H9 (cell line): ENCODE results near the gene PCCA. TPM values are rescaled to one million over a fixed set of nuclear protein-coding genes. Genes with fewer than 3 reads are reported as not detected.

Source experiments
- DNase-seq: peaks from one replicate; pipeline ENCODE4 v3.0.0-alpha.2; 2017
- H2AFZ ChIP-seq: one replicate; pipeline ENCODE4 v1.6.1; 2013; ENCODE audit warnings: mild to moderate bottlenecking, low read length, control low read depth, moderate library complexity
- H2AK5ac ChIP-seq: 2 replicates; pipeline ENCODE4 v1.6.1; 2013; ENCODE audit warnings: low read length, control low read depth, mixed read lengths; ENCODE audit not compliant: insufficient read length
- H2BK120ac ChIP-seq: one replicate; pipeline ENCODE4 v1.6.1; 2013; ENCODE audit warnings: low read depth, mild to moderate bottlenecking, low read length, control low read depth, inconsistent platforms; ENCODE audit not compliant: poor library complexity, severe bottlenecking
- H2BK12ac ChIP-seq: 2 replicates; pipeline ENCODE4 v1.6.1; 2013; ENCODE audit warnings: low read length, control low read depth, mixed read lengths, low read depth; ENCODE audit not compliant: insufficient read length
- H2BK15ac ChIP-seq: 2 replicates; pipeline ENCODE4 v1.6.1; 2013; ENCODE audit warnings: low read depth, low read length, control low read depth
- H2BK20ac ChIP-seq: one replicate; pipeline ENCODE4 v1.6.1; 2013; ENCODE audit warnings: low read depth, mild to moderate bottlenecking, low read length, control low read depth, inconsistent platforms; ENCODE audit not compliant: poor library complexity, severe bottlenecking
- H2BK5ac ChIP-seq: 2 replicates; pipeline ENCODE4 v1.6.1; 2013; ENCODE audit warnings: low read length, control low read depth, mixed read lengths; ENCODE audit not compliant: insufficient read length
- H3K14ac ChIP-seq: 2 replicates; pipeline ENCODE4 v1.6.1; 2013; ENCODE audit warnings: low read length, control low read depth; ENCODE audit not compliant: insufficient read depth
- H3K18ac ChIP-seq: 2 replicates; pipeline ENCODE4 v1.6.1; 2013; ENCODE audit warnings: low read depth, mild to moderate bottlenecking, mixed read lengths, low read length, control low read depth; ENCODE audit not compliant: insufficient read length
- H3K23ac ChIP-seq: 2 replicates; pipeline ENCODE4 v1.6.1; 2013; ENCODE audit warnings: low read length, control low read depth, mixed read lengths, low read depth; ENCODE audit not compliant: insufficient read length
- H3K23me2 ChIP-seq: 2 replicates; pipeline ENCODE4 v1.6.1; 2013; ENCODE audit warnings: low read depth, mild to moderate bottlenecking, mixed read lengths, low read length, control low read depth; ENCODE audit not compliant: insufficient read length, poor library complexity, severe bottlenecking
- H3K27ac ChIP-seq: 2 replicates; pipeline ENCODE4 v1.5.1; 2013; ENCODE audit warnings: low read length, control low read depth, mixed read lengths, low read depth; ENCODE audit not compliant: insufficient read length
- H3K27me3 ChIP-seq: 2 replicates; pipeline ENCODE4 v1.6.1; 2013; ENCODE audit warnings: low read length, control low read depth, inconsistent platforms; ENCODE audit not compliant: insufficient read depth
- H3K4ac ChIP-seq: 2 replicates; pipeline ENCODE4 v1.6.1; 2013; ENCODE audit warnings: low read depth, mild to moderate bottlenecking, control low read depth, inconsistent platforms, low read length, moderate library complexity
- H3K4me1 ChIP-seq: 2 replicates; pipeline ENCODE4 v1.6.1; 2013; ENCODE audit warnings: low read length, control low read depth, inconsistent platforms; ENCODE audit not compliant: insufficient read depth
- H3K4me2 ChIP-seq: 2 replicates; pipeline ENCODE4 v1.6.1; 2013; ENCODE audit warnings: low read length, control low read depth, mixed read lengths; ENCODE audit not compliant: insufficient read length, insufficient read depth
- H3K56ac ChIP-seq: 2 replicates; pipeline ENCODE4 v1.6.1; 2013; ENCODE audit warnings: low read depth, mild to moderate bottlenecking, mixed read lengths, low read length, control low read depth; ENCODE audit not compliant: insufficient read length
- H3K79me1 ChIP-seq: 2 replicates; pipeline ENCODE4 v1.6.1; 2013; ENCODE audit warnings: low read depth, mild to moderate bottlenecking, moderate library complexity, low read length, control low read depth, inconsistent platforms; ENCODE audit not compliant: insufficient read depth, poor library complexity, severe bottlenecking
- H3K79me2 ChIP-seq: 2 replicates; pipeline ENCODE4 v1.6.1; 2013; ENCODE audit warnings: low read length, control low read depth, inconsistent platforms; ENCODE audit not compliant: insufficient read depth
- H3K9ac ChIP-seq: 2 replicates; pipeline ENCODE4 v1.6.1; 2013; ENCODE audit warnings: low read length, control low read depth, mixed read lengths; ENCODE audit not compliant: insufficient read length; ENCODE audit errors: extremely low read depth
- H3K9me3 ChIP-seq: one replicate; pipeline ENCODE4 v1.6.1; 2013; ENCODE audit warnings: low read depth, low read length, inconsistent platforms; ENCODE audit not compliant: control insufficient read depth
- H3T11ph ChIP-seq: one replicate; pipeline ENCODE4 v1.6.1; 2013; ENCODE audit warnings: mild to moderate bottlenecking, low read length, control low read depth, inconsistent platforms
- H4K20me1 ChIP-seq: one replicate; pipeline ENCODE4 v1.6.1; 2013; ENCODE audit not compliant: control insufficient read depth, insufficient read length, insufficient read depth
- H4K5ac ChIP-seq: 2 replicates; pipeline ENCODE4 v1.6.1; 2013; ENCODE audit warnings: low read depth, mild to moderate bottlenecking, mixed read lengths, low read length, control low read depth; ENCODE audit not compliant: insufficient read length
- H4K8ac ChIP-seq: replicated peaks from 2 replicates; pipeline ENCODE4 v1.6.1; 2013; ENCODE audit warnings: low read length, control low read depth, mixed read lengths, low read depth; ENCODE audit not compliant: insufficient read length
- H4K91ac ChIP-seq: 2 replicates; pipeline ENCODE4 v1.6.1; 2013; ENCODE audit warnings: low read depth, mild to moderate bottlenecking, moderate library complexity, mixed read lengths, low read length, control low read depth; ENCODE audit not compliant: insufficient read length
- H3K27ac Mint-ChIP-seq, 3 experiments: 2 replicates in 2 of 3; 3 replicates in 1 of 3; pipeline ENCODE4 v1.8.0; 2020 to 2021; ENCODE audit warnings: mixed read lengths in 3 of 3, mild to moderate bottlenecking in 1 of 3, moderate library complexity in 1 of 3
- H3K27me3 Mint-ChIP-seq: 2 replicates; pipeline ENCODE4 v1.8.0; 2021; ENCODE audit warnings: low read depth, mild to moderate bottlenecking, moderate library complexity, mixed read lengths
- H3K36me3 Mint-ChIP-seq, 3 experiments: 2 replicates in 2 of 3; 3 replicates in 1 of 3; pipeline ENCODE4 v1.8.0; 2020 to 2021; ENCODE audit warnings: low read depth in 3 of 3, mixed read lengths in 3 of 3; ENCODE audit not compliant: insufficient read depth in 1 of 3
- H3K4me1 Mint-ChIP-seq, 2 experiments: 2 replicates each; pipeline ENCODE4 v1.8.0; 2020; ENCODE audit warnings: mixed read lengths in 2 of 2
- H3K4me3 Mint-ChIP-seq, 2 experiments: 2 replicates in 1 of 2; 3 replicates in 1 of 2; pipeline ENCODE4 v1.8.0; 2020 to 2021; ENCODE audit warnings: mild to moderate bottlenecking in 2 of 2, mixed read lengths in 2 of 2, moderate library complexity in 1 of 2
- H3K9me3 Mint-ChIP-seq, 2 experiments: 2 replicates in 1 of 2; 3 replicates in 1 of 2; pipeline ENCODE4 v1.8.0; 2020; ENCODE audit warnings: mild to moderate bottlenecking in 2 of 2, mixed read lengths in 2 of 2, moderate library complexity in 1 of 2
- WGBS: extraction: QIAGEN DNeasy Blood & Tissue Kit; methylation state at CpG from one replicate; pipeline ENCODE4 v1.1.7; 2013; ENCODE audit warnings: missing lambda C conversion rate, low lambda C conversion rate, mixed read lengths; ENCODE audit not compliant: insufficient read length; ENCODE audit errors: extremely low coverage; 5-methylcytosine and 5-hydroxymethylcytosine counted together
- total RNA-seq: library from RNA; stranded (reverse); gene quantifications from 2 replicates; pipeline ENCODE4 v1.2.1, GENCODE V29; 2021
- TF ChIP-seq, protein P1 (sequence below): fragments of 200-600 bp; sonication (generic); conservative IDR thresholded peaks from 3 replicates; pipeline ENCODE4 v1.8.0; 2021; ENCODE audit warnings: antibody characterized with exemption, mild to moderate bottlenecking

PCCA gene
- total RNA-seq, 1 experiment from 2014 or later = 56.5 TPM

DNA sequence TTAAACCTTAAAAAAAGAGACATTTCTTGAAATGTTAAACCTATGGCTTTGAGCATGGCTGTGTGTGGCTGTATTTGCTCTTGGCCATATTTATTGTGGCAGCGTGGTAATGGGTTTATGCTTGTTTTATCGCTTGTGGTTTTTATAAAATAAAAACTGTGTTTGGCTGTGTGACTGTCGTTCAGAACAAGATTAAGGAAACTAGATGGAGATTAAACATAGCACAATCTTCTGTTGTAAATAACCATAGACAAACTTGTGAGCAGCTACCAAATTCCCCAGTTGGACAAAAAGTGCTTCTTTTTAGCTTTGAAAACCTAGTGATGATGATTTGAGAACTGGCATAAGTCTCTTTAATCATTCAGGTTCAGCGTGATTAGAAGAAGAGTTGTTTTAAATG is 308.7 kb downstream of the PCCA start:
- H3K27ac ChIP-seq = no peak overlapping the region
- no peak overlapping the region for H2BK120ac ChIP-seq
- Mint-ChIP-seq H3K27me3 (no peaks in the 10 kb centered on the region), H3K36me3 (peaks cover 8 to 17% (median 15%) of the 10 kb centered on the region in 3 experiments; a peak in 6 of 7 replicates), H3K4me3 (no peak overlapping the region), H3K27ac (peak overlapping the region in 2 of 3 experiments; percentile 36 to 62; a peak in 2 of 7 replicates), H3K4me1 (peaks cover 7 to 14% of the 10 kb centered on the region in 2 experiments; a peak in 3 of 4 replicates), H3K9me3 (peaks cover 0 to 3% of the 10 kb centered on the region in 2 experiments; a peak in 2 of 5 replicates)
- H3K23ac ChIP-seq = no peak overlapping the region
- no peak overlapping the region for H3K56ac ChIP-seq
- H2AFZ ChIP-seq = no peak overlapping the region
- no peak overlapping the region for H4K5ac ChIP-seq
- H2BK5ac ChIP-seq = no peak overlapping the region
- H3K9me3 ChIP-seq = no peaks in the 10 kb centered on the region
- H2BK12ac ChIP-seq = no peak overlapping the region
- H3K14ac ChIP-seq = no peak overlapping the region
- H2BK20ac ChIP-seq = no peak overlapping the region
- H3K4me1 ChIP-seq = no peaks in the 10 kb centered on the region
- no peak overlapping the region for H3K18ac ChIP-seq
- H4K8ac ChIP-seq = no peak overlapping the region
- no peaks in the 10 kb centered on the region for H3K27me3 ChIP-seq
- H3K79me2 ChIP-seq = no peaks in the 10 kb centered on the region
- H3K4ac ChIP-seq = no peak overlapping the region
- H3K23me2 ChIP-seq = no peaks in the 10 kb centered on the region
- no peak overlapping the region for H2AK5ac ChIP-seq
- H3K4me2 ChIP-seq = no peak overlapping the region
- TF ChIP-seq, protein P1, sequence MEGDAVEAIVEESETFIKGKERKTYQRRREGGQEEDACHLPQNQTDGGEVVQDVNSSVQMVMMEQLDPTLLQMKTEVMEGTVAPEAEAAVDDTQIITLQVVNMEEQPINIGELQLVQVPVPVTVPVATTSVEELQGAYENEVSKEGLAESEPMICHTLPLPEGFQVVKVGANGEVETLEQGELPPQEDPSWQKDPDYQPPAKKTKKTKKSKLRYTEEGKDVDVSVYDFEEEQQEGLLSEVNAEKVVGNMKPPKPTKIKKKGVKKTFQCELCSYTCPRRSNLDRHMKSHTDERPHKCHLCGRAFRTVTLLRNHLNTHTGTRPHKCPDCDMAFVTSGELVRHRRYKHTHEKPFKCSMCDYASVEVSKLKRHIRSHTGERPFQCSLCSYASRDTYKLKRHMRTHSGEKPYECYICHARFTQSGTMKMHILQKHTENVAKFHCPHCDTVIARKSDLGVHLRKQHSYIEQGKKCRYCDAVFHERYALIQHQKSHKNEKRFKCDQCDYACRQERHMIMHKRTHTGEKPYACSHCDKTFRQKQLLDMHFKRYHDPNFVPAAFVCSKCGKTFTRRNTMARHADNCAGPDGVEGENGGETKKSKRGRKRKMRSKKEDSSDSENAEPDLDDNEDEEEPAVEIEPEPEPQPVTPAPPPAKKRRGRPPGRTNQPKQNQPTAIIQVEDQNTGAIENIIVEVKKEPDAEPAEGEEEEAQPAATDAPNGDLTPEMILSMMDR = no peak
- no peak overlapping the region for H3K9ac ChIP-seq
- H3T11ph ChIP-seq = no peak overlapping the region
- H4K20me1 ChIP-seq = no peaks in the 10 kb centered on the region
- no peak overlapping the region for H4K91ac ChIP-seq
- no peak for DNase-seq
- WGBS = 100% methylated on average over 1 of the region's 4 CpGs
- no peak overlapping the region for H2BK15ac ChIP-seq
- no peaks in the 10 kb centered on the region for H3K79me1 ChIP-seq
